ENCODE measurements around the gene ARRDC5. TPM values are rescaled to one million over a fixed set of nuclear protein-coding genes. Genes with fewer than 3 reads are reported as not detected.
A peak's percentile ranks its signal among the peaks of the same experiment; 100 is the strongest.

The ARRDC5 gene
- total and polyA plus RNA-seq, 2 of the 13 experiments (the other 11 are each of a cell fraction or from before 2014, with no cell fraction given), result not detected

- TF ChIP-seq LRRFIP1 (CRISPR knock-in tag; conservative IDR thresholded peaks at IDR 0.05) (no peak), ZNF788 (CRISPR knock-in tag; IDR thresholded peaks at IDR 0.05; ENCODE audit: borderline replicate concordance) (peak; percentile 68; the same call in 1 of the 2 replicates), ZNF724P (CRISPR knock-in tag; IDR thresholded peaks at IDR 0.05; ENCODE audit: borderline replicate concordance) (no peak), ZNF564 (CRISPR knock-in tag; IDR thresholded peaks at IDR 0.05) (no peak), ARNT2 (CRISPR knock-in tag; IDR thresholded peaks at IDR 0.05; ENCODE audit: low read depth) (no peak), ZNF616 (CRISPR knock-in tag; IDR thresholded peaks at IDR 0.05; ENCODE audit: low read depth) (no peak), ZBTB26 (CRISPR knock-in tag; IDR thresholded peaks at IDR 0.05; ENCODE audit: borderline replicate concordance) (no peak), ZNF770 (CRISPR knock-in tag; IDR thresholded peaks at IDR 0.05) (no peak), ZNF569 (CRISPR knock-in tag; IDR thresholded peaks at IDR 0.05; ENCODE audit: borderline replicate concordance) (no peak), ZNF563 (CRISPR knock-in tag; IDR thresholded peaks at IDR 0.05) (0 out of 2 replicates have a peak, but pooled peaks have one; percentile 20), SRY (CRISPR knock-in tag; IDR thresholded peaks at IDR 0.05) (0 out of 2 replicates have a peak, but pooled peaks have one; percentile 59), SOX5 (CRISPR knock-in tag; IDR thresholded peaks at IDR 0.05; ENCODE audit: borderline replicate concordance) (no peak), SMAD9 (CRISPR knock-in tag; IDR thresholded peaks at IDR 0.05) (0 out of 2 replicates have a peak, but pooled peaks have one; percentile 52), ATF7 (IDR thresholded peaks at IDR 0.05) (no peak), ATF7 (CRISPR knock-in tag; IDR thresholded peaks at IDR 0.05) (0 out of 2 replicates have a peak, but pooled peaks have one; percentile 44), PAF1 (CRISPR knock-in tag; IDR thresholded peaks at IDR 0.05) (no peak), NR2F1 (CRISPR knock-in tag; IDR thresholded peaks at IDR 0.05) (peak in 1 of 2 experiments; percentile 45; a peak in 1 of 4 replicates), ZKSCAN1 (IDR thresholded peaks at IDR 0.05; ENCODE audit: low read length) (no peak), AGO1 (IDR thresholded peaks at IDR 0.05; ENCODE audit: low read depth, low read length, poor library complexity, severe bottlenecking) (no peak), PLRG1 (conservative IDR thresholded peaks at IDR 0.05) (no peak)
- TF ChIP-seq, protein P1, sequence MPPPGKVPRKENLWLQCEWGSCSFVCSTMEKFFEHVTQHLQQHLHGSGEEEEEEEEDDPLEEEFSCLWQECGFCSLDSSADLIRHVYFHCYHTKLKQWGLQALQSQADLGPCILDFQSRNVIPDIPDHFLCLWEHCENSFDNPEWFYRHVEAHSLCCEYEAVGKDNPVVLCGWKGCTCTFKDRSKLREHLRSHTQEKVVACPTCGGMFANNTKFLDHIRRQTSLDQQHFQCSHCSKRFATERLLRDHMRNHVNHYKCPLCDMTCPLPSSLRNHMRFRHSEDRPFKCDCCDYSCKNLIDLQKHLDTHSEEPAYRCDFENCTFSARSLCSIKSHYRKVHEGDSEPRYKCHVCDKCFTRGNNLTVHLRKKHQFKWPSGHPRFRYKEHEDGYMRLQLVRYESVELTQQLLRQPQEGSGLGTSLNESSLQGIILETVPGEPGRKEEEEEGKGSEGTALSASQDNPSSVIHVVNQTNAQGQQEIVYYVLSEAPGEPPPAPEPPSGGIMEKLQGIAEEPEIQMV (CRISPR knock-in tag; IDR thresholded peaks at IDR 0.05; ENCODE audit: low read depth), result 0 out of 2 replicates have a peak, but pooled peaks have one; percentile 45
Observed at GRCh38 chr19:4866595-4867424, 35.9 kb downstream of the ARRDC5 start (continued).
